ENCODE results near the gene AASDHPPT. TPM values are rescaled to one million over a fixed set of nuclear protein-coding genes. Genes with fewer than 3 reads are reported as not detected.
A peak's percentile ranks its signal among the peaks of the same experiment; 100 is the strongest.

The AASDHPPT gene
- total RNA-seq, 1 experiment from 2014 or later, result 63.4 TPM

DNA sequence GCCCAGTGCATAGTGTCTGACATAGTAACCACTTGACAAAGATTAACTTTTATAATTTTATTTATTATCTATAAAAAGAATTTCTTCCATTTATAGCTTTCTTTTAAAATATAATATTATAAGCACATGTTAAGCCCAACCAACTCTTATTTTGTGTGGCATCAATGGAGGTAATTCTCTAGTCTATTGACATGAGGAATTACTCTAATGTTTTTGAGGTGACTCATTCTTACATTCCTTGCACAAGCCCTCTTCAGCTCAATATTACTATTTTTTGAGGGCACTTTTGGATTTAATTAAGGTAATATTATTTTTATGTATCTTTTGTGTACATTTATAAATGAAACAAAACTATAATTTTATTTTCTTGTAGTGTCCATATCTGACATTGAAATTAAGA, 59.6 kb downstream of the AASDHPPT start:
- no peaks in the 10 kb centered on the region for H3K27me3 ChIP-seq (ENCODE audit: control insufficient read depth, insufficient read depth, low read length)
- in situ Hi-C loops (cut with HindIII; ENCODE audit: low pct_unique_long_range_greater_than_20kb, low sequenced_read_pairs) (no loop called here), intact Hi-C loops (cut with micrococcal nuclease; ENCODE audit: unreplicated experiment) (no loop called here)
- 0 out of 2 replicates have a peak, but pooled peaks cover 3% of the 10 kb centered on the region for H3K9me3 ChIP-seq (ENCODE audit: control insufficient read depth, insufficient read depth, low read depth, low read length)
- BruUV-seq (replicated peaks), result no TSS peak
- TF ChIP-seq TCF7L2 (IDR thresholded peaks at IDR 0.05; ENCODE audit: low read depth, low read length) (no peak), POLR2AphosphoS5 (IDR thresholded peaks at IDR 0.05; ENCODE audit: low read depth, low read length) (no peak), CTCF (IDR thresholded peaks at IDR 0.05) (no peak), SIN3A (IDR thresholded peaks at IDR 0.05; ENCODE audit: borderline replicate concordance, insufficient read depth, low read depth, low read length) (no peak)
- TF ChIP-seq, protein P1, sequence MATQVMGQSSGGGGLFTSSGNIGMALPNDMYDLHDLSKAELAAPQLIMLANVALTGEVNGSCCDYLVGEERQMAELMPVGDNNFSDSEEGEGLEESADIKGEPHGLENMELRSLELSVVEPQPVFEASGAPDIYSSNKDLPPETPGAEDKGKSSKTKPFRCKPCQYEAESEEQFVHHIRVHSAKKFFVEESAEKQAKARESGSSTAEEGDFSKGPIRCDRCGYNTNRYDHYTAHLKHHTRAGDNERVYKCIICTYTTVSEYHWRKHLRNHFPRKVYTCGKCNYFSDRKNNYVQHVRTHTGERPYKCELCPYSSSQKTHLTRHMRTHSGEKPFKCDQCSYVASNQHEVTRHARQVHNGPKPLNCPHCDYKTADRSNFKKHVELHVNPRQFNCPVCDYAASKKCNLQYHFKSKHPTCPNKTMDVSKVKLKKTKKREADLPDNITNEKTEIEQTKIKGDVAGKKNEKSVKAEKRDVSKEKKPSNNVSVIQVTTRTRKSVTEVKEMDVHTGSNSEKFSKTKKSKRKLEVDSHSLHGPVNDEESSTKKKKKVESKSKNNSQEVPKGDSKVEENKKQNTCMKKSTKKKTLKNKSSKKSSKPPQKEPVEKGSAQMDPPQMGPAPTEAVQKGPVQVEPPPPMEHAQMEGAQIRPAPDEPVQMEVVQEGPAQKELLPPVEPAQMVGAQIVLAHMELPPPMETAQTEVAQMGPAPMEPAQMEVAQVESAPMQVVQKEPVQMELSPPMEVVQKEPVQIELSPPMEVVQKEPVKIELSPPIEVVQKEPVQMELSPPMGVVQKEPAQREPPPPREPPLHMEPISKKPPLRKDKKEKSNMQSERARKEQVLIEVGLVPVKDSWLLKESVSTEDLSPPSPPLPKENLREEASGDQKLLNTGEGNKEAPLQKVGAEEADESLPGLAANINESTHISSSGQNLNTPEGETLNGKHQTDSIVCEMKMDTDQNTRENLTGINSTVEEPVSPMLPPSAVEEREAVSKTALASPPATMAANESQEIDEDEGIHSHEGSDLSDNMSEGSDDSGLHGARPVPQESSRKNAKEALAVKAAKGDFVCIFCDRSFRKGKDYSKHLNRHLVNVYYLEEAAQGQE (IDR thresholded peaks at IDR 0.05; ENCODE audit: insufficient read depth in 1 of 2, low read depth in 2 of 2, low read length in 1 of 2), result no peak
- CTCF ChIA-PET, result no interaction called here
- peak overlapping the region; percentile 55; the same call in 1 of the 2 replicates for H3K27ac ChIP-seq (ENCODE audit: low read length)
- H3K4me3 ChIP-seq (ENCODE audit: low read depth in 2 of 2, low read length in 2 of 2), result no peak overlapping the region
- H3K4me1 ChIP-seq (ENCODE audit: control insufficient read depth, insufficient read depth, low read length), result no peaks in the 10 kb centered on the region; the same call in 1 of the 2 replicates
- ATAC-seq, result no peak
- no peaks in the 10 kb centered on the region for H3K36me3 ChIP-seq (ENCODE audit: control insufficient read depth, insufficient read depth, low read length)
- no peak for DNase-seq (ENCODE audit: low read depth, low spot score)
- POLR2A ChIA-PET, result no interaction called here

GRCh38 chr11:106137758-106138157, 60.3 kb downstream of the AASDHPPT start:
- H3K36me3 ChIP-seq (ENCODE audit: control insufficient read depth, insufficient read depth, low read length), result no peaks in the 10 kb centered on the region
- H3K4me1 ChIP-seq (ENCODE audit: control insufficient read depth, insufficient read depth, low read length), result no peaks in the 10 kb centered on the region; the same call in 1 of the 2 replicates
- H3K27ac ChIP-seq (ENCODE audit: low read length), result no peak overlapping the region
- peak; percentile 86 for TF ChIP-seq TCF7L2 (IDR thresholded peaks at IDR 0.05; ENCODE audit: low read depth, low read length)
- no peak for TF ChIP-seq CTCF (IDR thresholded peaks at IDR 0.05)
- no peak; the same call in 1 of the 2 replicates for ATAC-seq
- BruUV-seq (replicated peaks), result no TSS peak
- H3K4me3 ChIP-seq (ENCODE audit: low read depth in 2 of 2, low read length in 2 of 2), result no peak overlapping the region
- POLR2A ChIA-PET, result no interaction called here
- no peak for DNase-seq (ENCODE audit: low read depth, low spot score)
- CTCF ChIA-PET, result no interaction called here
- H3K27me3 ChIP-seq (ENCODE audit: control insufficient read depth, insufficient read depth, low read length), result no peaks in the 10 kb centered on the region
- 0 out of 2 replicates have a peak, but pooled peaks cover 3% of the 10 kb centered on the region for H3K9me3 ChIP-seq (ENCODE audit: control insufficient read depth, insufficient read depth, low read depth, low read length)
- in situ Hi-C loops (cut with HindIII; ENCODE audit: low pct_unique_long_range_greater_than_20kb, low sequenced_read_pairs) (no loop called here), intact Hi-C loops (cut with micrococcal nuclease; ENCODE audit: unreplicated experiment) (no loop called here)

Other genes with a start within 250 kb of the AASDHPPT start
- gene MSANTD4, start 55.4 kb upstream of the AASDHPPT start, total RNA-seq (2021; ENCODE audit: unreplicated experiment), result 19.6 TPM
- gene KBTBD3, start 315 bp upstream of the AASDHPPT start, total RNA-seq (2021; ENCODE audit: unreplicated experiment), result 5.7 TPM

All from Panc1 (cell line).